MM.1S (cell line): ENCODE measurements around the gene CXCL3.

Source experiments
- DNase-seq: peaks from one replicate; pipeline ENCODE4 v3.0.0-alpha.2; 2015
- H2AFZ ChIP-seq: fragments of 300-600 bp; sonication (generic); 2 replicates; pipeline ENCODE4 v1.6.0; 2016; ENCODE audit warnings: antibody characterized with exemption, low read length
- H3F3A ChIP-seq: fragments of 300-600 bp; sonication (generic); 2 replicates; pipeline ENCODE4 v1.6.1; 2016; ENCODE audit warnings: mild to moderate bottlenecking, antibody characterized with exemption, low read length, moderate library complexity, mixed read lengths; ENCODE audit not compliant: insufficient read depth
- H3K27ac ChIP-seq: fragments of 300-600 bp; sonication (generic); 2 replicates; pipeline ENCODE4 v1.5.1; 2016; ENCODE audit warnings: mild to moderate bottlenecking, low read length
- H3K27me3 ChIP-seq: fragments of 300-600 bp; sonication (generic); replicated peaks from 2 replicates; pipeline ENCODE4 v1.6.0; 2016; ENCODE audit warnings: low read length; ENCODE audit not compliant: insufficient read depth
- H3K36me3 ChIP-seq: fragments of 300-600 bp; sonication (generic); replicated peaks from 2 replicates; pipeline ENCODE4 v1.6.1; 2016; ENCODE audit warnings: mild to moderate bottlenecking, low read length, mixed read lengths; ENCODE audit not compliant: insufficient read depth
- H3K4me1 ChIP-seq: fragments of 300-600 bp; sonication (generic); 2 replicates; pipeline ENCODE4 v1.6.1; 2016; ENCODE audit warnings: low read length, mixed read lengths
- H3K4me2 ChIP-seq: fragments of 300-600 bp; sonication (generic); 2 replicates; pipeline ENCODE4 v1.6.0; 2016; ENCODE audit warnings: low read depth, low read length
- H3K4me3 ChIP-seq: fragments of 300-600 bp; sonication (generic); 2 replicates; pipeline ENCODE4 v1.5.1; 2016; ENCODE audit warnings: low read length, mixed read lengths
- H3K79me2 ChIP-seq: fragments of 300-600 bp; sonication (generic); 2 replicates; pipeline ENCODE4 v1.6.1; 2016; ENCODE audit warnings: mixed run types, low read length, mixed read lengths
- H3K9ac ChIP-seq: fragments of 300-600 bp; sonication (generic); 2 replicates; pipeline ENCODE4 v1.6.1; 2016; ENCODE audit warnings: low read length, mixed read lengths
- H3K9me2 ChIP-seq: fragments of 300-600 bp; sonication (generic); replicated peaks from 2 replicates; pipeline ENCODE4 v1.6.1; 2016; ENCODE audit warnings: mild to moderate bottlenecking, low read length, mixed read lengths; ENCODE audit not compliant: insufficient read depth
- H3K9me3 ChIP-seq: fragments of 300-600 bp; sonication (generic); replicated peaks from 2 replicates; pipeline ENCODE4 v1.6.1; 2016; ENCODE audit warnings: mild to moderate bottlenecking, low read length, mixed read lengths; ENCODE audit not compliant: insufficient read depth
- H4K20me1 ChIP-seq: fragments of 300-600 bp; sonication (generic); 2 replicates; pipeline ENCODE4 v1.6.1; 2016; ENCODE audit warnings: mild to moderate bottlenecking, low read length, moderate library complexity, mixed read lengths; ENCODE audit not compliant: insufficient read depth
- EZH2 ChIP-seq: fragments of 300-600 bp; sonication (generic); optimal IDR thresholded peaks from 2 replicates; pipeline ENCODE3; 2017; ENCODE audit warnings: low read depth, mild to moderate bottlenecking, antibody characterized with exemption, low read length, mixed read lengths
- EZH2phosphoT487 ChIP-seq: fragments of 300-600 bp; sonication (generic); IDR thresholded peaks from 2 replicates; pipeline ENCODE4 v1.6.1; 2018; ENCODE audit warnings: antibody characterized with exemption, low read length
- TF ChIP-seq, protein P1 (sequence below): fragments of 300-600 bp; sonication (generic); IDR thresholded peaks from 2 replicates; pipeline ENCODE4 v1.5.1; 2016; ENCODE audit warnings: antibody characterized with exemption, low read length, mixed read lengths

The CXCL3 gene

DNA sequence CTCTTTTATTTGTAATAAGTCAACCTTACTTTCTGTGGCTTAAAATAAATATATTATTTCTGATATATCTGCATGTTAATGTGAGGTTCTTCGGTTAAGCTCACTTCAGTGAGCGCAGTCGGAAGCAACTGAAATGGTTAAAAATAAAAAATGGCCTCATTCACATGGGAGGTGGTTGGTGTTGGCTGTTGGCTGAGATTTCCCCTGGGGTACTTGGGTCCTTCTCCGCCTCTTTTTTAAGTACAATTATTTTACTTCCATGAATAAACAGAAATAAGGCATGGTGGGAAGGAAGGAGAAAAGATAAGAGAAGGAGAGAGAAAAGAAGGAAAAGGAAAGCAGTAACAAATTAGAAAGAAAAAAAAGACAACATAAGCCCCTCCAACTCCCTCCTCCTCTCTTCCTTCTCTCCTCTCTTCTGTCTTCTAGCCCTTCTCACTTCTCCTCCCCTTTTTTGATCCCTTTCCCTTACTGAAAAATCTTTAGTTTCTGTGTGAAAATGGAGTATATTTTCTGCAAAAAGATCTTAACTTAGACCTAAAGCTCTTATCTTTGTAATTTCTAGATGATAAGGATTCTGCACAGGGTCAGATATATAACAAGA lies 19.7 kb upstream of the CXCL3 start:
- Histone ChIP-seq H3K79me2 (no peaks in the 10 kb centered on the region), H3K9me2 (no peaks in the 10 kb centered on the region), H3K27me3 (no peaks in the 10 kb centered on the region), H3K9me3 (no peaks in the 10 kb centered on the region), H4K20me1 (no peaks in the 10 kb centered on the region), H3K27ac (no peak overlapping the region), H3F3A (no peaks in the 10 kb centered on the region), H3K4me3 (no peak overlapping the region), H3K36me3 (no peaks in the 10 kb centered on the region), H3K4me1 (no peaks in the 10 kb centered on the region), H2AFZ (no peak overlapping the region), H3K4me2 (no peak overlapping the region), H3K9ac (no peak overlapping the region)
- TF ChIP-seq EZH2 (no peak), EZH2phosphoT487 (no peak)
- TF ChIP-seq, protein P1, sequence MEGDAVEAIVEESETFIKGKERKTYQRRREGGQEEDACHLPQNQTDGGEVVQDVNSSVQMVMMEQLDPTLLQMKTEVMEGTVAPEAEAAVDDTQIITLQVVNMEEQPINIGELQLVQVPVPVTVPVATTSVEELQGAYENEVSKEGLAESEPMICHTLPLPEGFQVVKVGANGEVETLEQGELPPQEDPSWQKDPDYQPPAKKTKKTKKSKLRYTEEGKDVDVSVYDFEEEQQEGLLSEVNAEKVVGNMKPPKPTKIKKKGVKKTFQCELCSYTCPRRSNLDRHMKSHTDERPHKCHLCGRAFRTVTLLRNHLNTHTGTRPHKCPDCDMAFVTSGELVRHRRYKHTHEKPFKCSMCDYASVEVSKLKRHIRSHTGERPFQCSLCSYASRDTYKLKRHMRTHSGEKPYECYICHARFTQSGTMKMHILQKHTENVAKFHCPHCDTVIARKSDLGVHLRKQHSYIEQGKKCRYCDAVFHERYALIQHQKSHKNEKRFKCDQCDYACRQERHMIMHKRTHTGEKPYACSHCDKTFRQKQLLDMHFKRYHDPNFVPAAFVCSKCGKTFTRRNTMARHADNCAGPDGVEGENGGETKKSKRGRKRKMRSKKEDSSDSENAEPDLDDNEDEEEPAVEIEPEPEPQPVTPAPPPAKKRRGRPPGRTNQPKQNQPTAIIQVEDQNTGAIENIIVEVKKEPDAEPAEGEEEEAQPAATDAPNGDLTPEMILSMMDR = no peak
- no peak for DNase-seq

DNA sequence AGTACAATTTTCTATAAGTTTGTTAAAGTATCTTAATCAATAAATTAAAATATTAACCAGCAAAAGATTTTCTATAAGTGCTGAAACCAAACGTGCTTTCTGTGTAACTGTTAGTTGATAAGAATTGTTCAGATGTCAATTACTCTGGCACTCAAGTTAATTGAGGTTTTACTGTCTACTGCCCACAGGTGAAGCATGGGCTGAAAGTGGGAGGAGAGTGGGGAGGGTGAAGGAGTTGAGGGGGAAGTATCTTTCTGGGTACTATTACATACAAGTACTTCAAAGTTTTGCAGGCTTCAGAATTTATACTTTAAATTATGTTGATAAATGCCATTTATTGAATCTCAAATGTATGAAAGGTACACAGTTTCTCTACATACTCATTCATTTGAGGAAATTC lies 19.1 kb upstream of the CXCL3 start:
- DNase-seq = no peak
- Histone ChIP-seq H3K36me3 (no peaks in the 10 kb centered on the region), H3K27me3 (no peaks in the 10 kb centered on the region), H3K9ac (no peak overlapping the region), H3K9me3 (no peaks in the 10 kb centered on the region), H3K27ac (no peak overlapping the region), H4K20me1 (no peaks in the 10 kb centered on the region), H3F3A (no peaks in the 10 kb centered on the region), H3K9me2 (no peaks in the 10 kb centered on the region), H3K4me2 (no peak overlapping the region), H3K79me2 (no peaks in the 10 kb centered on the region), H2AFZ (no peak overlapping the region), H3K4me3 (no peak overlapping the region), H3K4me1 (no peaks in the 10 kb centered on the region)
- no peak for TF ChIP-seq EZH2
- TF ChIP-seq, protein P1 = no peak

DNA sequence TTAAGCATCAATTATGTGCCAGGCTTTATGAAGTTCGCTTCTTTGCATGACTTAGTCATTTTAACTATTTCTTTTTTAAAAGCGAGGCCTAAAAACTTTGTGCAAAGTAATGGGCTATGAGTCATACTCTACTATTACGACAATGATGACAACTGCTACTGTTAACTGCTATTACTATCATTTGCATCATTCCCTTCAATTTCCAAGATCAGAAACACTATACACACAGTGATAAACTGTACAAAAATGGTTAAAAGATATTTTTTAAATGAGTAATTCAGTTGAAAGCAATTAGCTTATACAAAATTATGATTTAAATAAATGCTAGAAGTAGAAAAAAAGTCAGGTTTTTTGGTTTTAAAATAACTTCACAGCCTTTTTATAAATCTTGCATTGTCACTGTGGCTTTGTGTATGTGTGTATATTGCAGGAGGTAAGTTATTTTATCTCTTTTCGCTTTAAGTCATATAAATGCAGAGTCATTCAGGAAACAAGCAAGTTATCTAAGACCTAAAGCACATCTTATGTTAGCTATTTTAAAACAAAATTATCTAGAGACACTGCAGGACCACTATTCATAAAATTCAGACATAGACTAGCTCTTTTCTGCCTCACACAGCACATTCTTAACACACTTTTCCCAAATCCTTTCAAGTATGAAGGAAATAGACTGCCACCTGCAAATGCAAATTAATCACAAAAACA lies 18.5 kb upstream of the CXCL3 start:
- TF ChIP-seq, protein P1 = no peak
- no peak for TF ChIP-seq EZH2
- TF ChIP-seq EZH2phosphoT487 = no peak
- no peak overlapping the region for H3K4me2 ChIP-seq
- no peak overlapping the region for H3K27ac ChIP-seq
- H3K27me3 ChIP-seq = no peaks in the 10 kb centered on the region
- H2AFZ ChIP-seq = no peak overlapping the region
- no peaks in the 10 kb centered on the region for H3K9me3 ChIP-seq
- no peaks in the 10 kb centered on the region for H3K4me1 ChIP-seq
- no peak for DNase-seq
- H4K20me1 ChIP-seq = no peaks in the 10 kb centered on the region
- no peaks in the 10 kb centered on the region for H3K79me2 ChIP-seq
- no peak overlapping the region for H3K4me3 ChIP-seq
- H3K9ac ChIP-seq = no peak overlapping the region
- H3F3A ChIP-seq = no peaks in the 10 kb centered on the region
- H3K36me3 ChIP-seq = no peaks in the 10 kb centered on the region
- H3K9me2 ChIP-seq = no peaks in the 10 kb centered on the region
